Neuronal stem cell (in vitro differentiated cells): ENCODE data around the gene PEX11G.

ENCODE experiments used
- DNase-seq: peaks from one replicate; pipeline ENCODE4 v3.0.0-alpha.2; 2013; ENCODE audit warnings: low spot score
- H2AFZ ChIP-seq: one replicate; pipeline ENCODE4 v1.6.1; 2013; ENCODE audit warnings: mild to moderate bottlenecking, low read length, inconsistent platforms
- H2AK5ac ChIP-seq: 2 replicates; pipeline ENCODE4 v1.6.1; 2013; ENCODE audit warnings: low read depth, mild to moderate bottlenecking, inconsistent platforms, low read length, moderate library complexity, mixed read lengths
- H2BK120ac ChIP-seq: 2 replicates; pipeline ENCODE4 v1.6.1; 2013; ENCODE audit warnings: low read depth, mild to moderate bottlenecking, inconsistent platforms, low read length, moderate library complexity, mixed read lengths
- H2BK12ac ChIP-seq: one replicate; pipeline ENCODE4 v1.6.1; 2013; ENCODE audit warnings: low read length, inconsistent platforms
- H2BK15ac ChIP-seq: 2 replicates; pipeline ENCODE4 v1.6.1; 2013; ENCODE audit warnings: mild to moderate bottlenecking, low read length, inconsistent platforms, mixed read lengths
- H2BK5ac ChIP-seq: one replicate; pipeline ENCODE4 v1.6.1; 2013; ENCODE audit warnings: inconsistent platforms, mild to moderate bottlenecking, low read length, moderate library complexity
- H3K14ac ChIP-seq: one replicate; pipeline ENCODE4 v1.6.1; 2013; ENCODE audit warnings: low read length, inconsistent platforms
- H3K18ac ChIP-seq: 2 replicates; pipeline ENCODE4 v1.6.1; 2013; ENCODE audit warnings: low read length, inconsistent platforms
- H3K23ac ChIP-seq: 2 replicates; pipeline ENCODE4 v1.6.1; 2013; ENCODE audit warnings: low read depth, mild to moderate bottlenecking, mixed read lengths, low read length, inconsistent platforms; ENCODE audit not compliant: poor library complexity
- H3K27ac ChIP-seq: replicated peaks from 3 replicates; pipeline ENCODE4 v1.5.1; 2013; ENCODE audit warnings: low read length, inconsistent platforms
- H3K27me3 ChIP-seq, 3 experiments: 2 replicates each; pipeline ENCODE4 v1.6.1; 2013; ENCODE audit warnings: low read length in 3 of 3, mild to moderate bottlenecking in 2 of 3, inconsistent platforms in 1 of 3, low read depth in 1 of 3, mixed read lengths in 1 of 3, moderate library complexity in 1 of 3; ENCODE audit not compliant: control insufficient read depth in 3 of 3, insufficient read depth in 3 of 3
- H3K36me3 ChIP-seq, 2 donors: replicated peaks in 1 of 2; 2 replicates each; pipeline ENCODE4 v1.6.1; 2013; ENCODE audit warnings: low read length in 2 of 2; ENCODE audit not compliant: control insufficient read depth in 2 of 2, insufficient read depth in 2 of 2
- H3K4ac ChIP-seq: 2 replicates; pipeline ENCODE4 v1.6.1; 2013; ENCODE audit warnings: inconsistent platforms, mild to moderate bottlenecking, low read length, moderate library complexity
- H3K4me1 ChIP-seq, 2 donors: 1 replicate in 1 of 2; 2 replicates in 1 of 2; pipeline ENCODE4 v1.6.1; 2013; ENCODE audit warnings: low read length in 2 of 2, low read depth in 1 of 2; ENCODE audit not compliant: control insufficient read depth in 2 of 2, insufficient read depth in 1 of 2
- H3K4me2 ChIP-seq: one replicate; pipeline ENCODE4 v1.6.1; 2013; ENCODE audit warnings: mild to moderate bottlenecking, low read length, inconsistent platforms; ENCODE audit not compliant: insufficient read depth, poor library complexity, severe bottlenecking
- H3K4me3 ChIP-seq, 2 donors: 2 replicates each; pipeline ENCODE4 v1.5.1; 2013; ENCODE audit warnings: low read length in 2 of 2, mild to moderate bottlenecking in 2 of 2, inconsistent platforms in 1 of 2, moderate library complexity in 1 of 2
- H3K79me1 ChIP-seq: one replicate; pipeline ENCODE4 v1.6.1; 2013; ENCODE audit warnings: low read depth, mild to moderate bottlenecking, inconsistent platforms, low read length, moderate library complexity
- H3K9ac ChIP-seq: one replicate; pipeline ENCODE4 v1.6.1; 2013; ENCODE audit warnings: mild to moderate bottlenecking, low read depth, low read length, inconsistent platforms; ENCODE audit not compliant: poor library complexity
- H3K9me3 ChIP-seq, 2 donors: replicated peaks in 1 of 2; 2 replicates each; pipeline versions ENCODE3 to v1.6.1; 2013; ENCODE audit warnings: low read length in 2 of 2, mild to moderate bottlenecking in 2 of 2, inconsistent platforms in 1 of 2, low read depth in 1 of 2, mixed read lengths in 1 of 2, moderate library complexity in 1 of 2; ENCODE audit not compliant: control insufficient read depth in 2 of 2, insufficient read depth in 1 of 2
- H4K8ac ChIP-seq: one replicate; pipeline ENCODE4 v1.6.1; 2013; ENCODE audit warnings: low read depth, mild to moderate bottlenecking, inconsistent platforms, low read length, moderate library complexity
- H4K91ac ChIP-seq: one replicate; pipeline ENCODE4 v1.6.1; 2013; ENCODE audit warnings: low read length, low read depth, mild to moderate bottlenecking, inconsistent platforms; ENCODE audit not compliant: poor library complexity
- WGBS, 2 donors: extraction: QIAGEN DNeasy Blood & Tissue Kit; methylation state at CpG; one replicate each; pipeline ENCODE4 v1.1.7; 2013; ENCODE audit warnings: missing lambda C conversion rate in 2 of 2, mixed read lengths in 1 of 2; ENCODE audit not compliant: insufficient read length in 2 of 2, insufficient replicate concordance in 1 of 2; ENCODE audit errors: extremely low coverage in 2 of 2; 5-methylcytosine and 5-hydroxymethylcytosine counted together

PEX11G gene

DNA sequence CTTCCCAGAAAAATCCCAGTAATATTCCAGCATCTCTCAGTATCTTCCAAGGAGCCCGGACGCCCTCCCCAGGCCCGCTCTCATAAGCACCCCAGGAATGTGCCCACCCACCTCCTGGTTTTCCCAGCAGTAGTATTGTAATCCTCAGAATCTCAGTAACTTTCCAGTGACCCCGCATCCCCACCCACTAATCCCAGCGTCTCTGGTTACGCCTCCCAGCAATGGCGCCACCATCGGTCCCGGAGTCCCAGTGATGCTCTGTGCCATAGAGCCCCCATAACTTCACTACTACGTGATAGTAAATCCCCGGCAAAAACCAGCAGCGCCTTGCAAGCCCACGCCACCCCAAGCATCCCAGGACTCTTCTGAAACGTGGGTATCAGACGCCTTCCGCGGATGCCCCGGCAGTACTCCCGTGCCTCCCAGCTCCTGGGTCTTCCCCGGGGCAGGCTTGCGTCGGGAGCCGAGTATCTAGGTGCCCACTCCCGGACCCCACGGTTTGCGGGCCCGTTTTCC lies 45.8 kb upstream of the PEX11G start:
- peak; percentile 83 for DNase-seq
- Histone ChIP-seq H2BK120ac (no peak overlapping the region), H2BK15ac (peak overlapping the region; percentile 91), H4K8ac (no peak overlapping the region), H3K9ac (peak overlapping the region; percentile 92), H3K79me1 (peaks cover 3% of the 10 kb centered on the region), H3K23ac (peak overlapping the region; percentile 95), H3K4me1 (peaks cover 3 to 8% of the 10 kb centered on the region in 2 donors), H4K91ac (no peak overlapping the region), H2BK12ac (peak overlapping the region; percentile 73), H3K18ac (peak overlapping the region; percentile 86), H3K27me3 (no peaks in the 10 kb centered on the region), H3K27ac (peak overlapping the region; percentile 97), H2BK5ac (peak overlapping the region; percentile 98), H3K4me3 (peak overlapping the region; percentile 89 to 100), H3K4ac (no peak overlapping the region), H3K14ac (peak overlapping the region; percentile 21), H2AK5ac (peak overlapping the region; percentile 90), H3K9me3 (no peaks in the 10 kb centered on the region), H3K36me3 (peaks cover 11 to 15% of the 10 kb centered on the region in 2 donors), H3K4me2 (peak overlapping the region; percentile 76), H2AFZ (peak overlapping the region; percentile 97)
- no CpG with 5 or more reads among the region's 27 CpGs for WGBS, 2 donors

DNA sequence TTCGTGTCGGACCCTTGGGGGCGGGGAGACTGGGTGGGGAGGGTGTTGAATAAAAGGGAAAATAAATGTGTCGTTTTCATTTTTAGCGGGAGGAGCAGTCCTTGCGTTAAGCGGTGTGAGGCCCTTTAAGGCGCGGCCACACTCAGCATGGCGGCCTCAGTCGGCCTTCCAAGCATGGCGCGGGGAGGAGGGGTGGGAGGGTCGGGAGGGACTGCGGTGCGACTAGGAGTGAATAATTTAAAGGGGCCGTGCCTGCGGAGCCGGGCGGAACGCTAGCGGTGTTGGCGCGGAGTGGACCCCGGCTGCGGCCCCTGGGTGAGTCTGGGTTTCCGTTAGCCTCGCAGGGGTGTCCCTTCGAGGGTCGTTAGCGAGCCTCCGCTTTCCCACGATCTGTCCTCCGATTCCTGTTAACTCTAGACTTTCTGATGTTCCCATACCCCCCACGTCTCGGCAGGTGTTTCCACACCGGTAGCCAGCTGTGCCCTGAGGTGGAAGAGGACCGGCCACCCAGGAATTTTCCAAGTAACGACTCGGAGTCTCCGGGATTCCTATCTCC lies 45.2 kb upstream of the PEX11G start:
- peak overlapping the region; percentile 98 for H2AFZ ChIP-seq
- peak overlapping the region; percentile 89 to 100 for H3K4me3 ChIP-seq
- H3K27me3 ChIP-seq: no peaks in the 10 kb centered on the region
- peak overlapping the region; percentile 89 for H2BK15ac ChIP-seq
- H3K79me1 ChIP-seq: peaks cover 3% of the 10 kb centered on the region
- H3K18ac ChIP-seq: peak overlapping the region; percentile 95
- H3K4ac ChIP-seq: no peak overlapping the region
- H2BK5ac ChIP-seq: peak overlapping the region; percentile 98
- peak overlapping the region; percentile 95 for H3K9ac ChIP-seq
- DNase-seq: peak; percentile 78
- H3K14ac ChIP-seq: no peak overlapping the region
- H3K4me1 ChIP-seq: peaks cover 3 to 8% of the 10 kb centered on the region in 2 donors
- peak overlapping the region; percentile 97 for H3K27ac ChIP-seq
- H3K23ac ChIP-seq: peak overlapping the region; percentile 65
- no peak overlapping the region for H4K8ac ChIP-seq
- no peak overlapping the region for H2BK12ac ChIP-seq
- WGBS, 2 donors: no CpG with 5 or more reads among the region's 41 CpGs
- peak overlapping the region; percentile 76 for H3K4me2 ChIP-seq
- H3K36me3 ChIP-seq: peaks cover 13 to 17% of the 10 kb centered on the region in 2 donors
- no peak overlapping the region for H4K91ac ChIP-seq
- H2BK120ac ChIP-seq: peak overlapping the region; percentile 94
- H2AK5ac ChIP-seq: no peak overlapping the region
- H3K9me3 ChIP-seq: no peaks in the 10 kb centered on the region

DNA sequence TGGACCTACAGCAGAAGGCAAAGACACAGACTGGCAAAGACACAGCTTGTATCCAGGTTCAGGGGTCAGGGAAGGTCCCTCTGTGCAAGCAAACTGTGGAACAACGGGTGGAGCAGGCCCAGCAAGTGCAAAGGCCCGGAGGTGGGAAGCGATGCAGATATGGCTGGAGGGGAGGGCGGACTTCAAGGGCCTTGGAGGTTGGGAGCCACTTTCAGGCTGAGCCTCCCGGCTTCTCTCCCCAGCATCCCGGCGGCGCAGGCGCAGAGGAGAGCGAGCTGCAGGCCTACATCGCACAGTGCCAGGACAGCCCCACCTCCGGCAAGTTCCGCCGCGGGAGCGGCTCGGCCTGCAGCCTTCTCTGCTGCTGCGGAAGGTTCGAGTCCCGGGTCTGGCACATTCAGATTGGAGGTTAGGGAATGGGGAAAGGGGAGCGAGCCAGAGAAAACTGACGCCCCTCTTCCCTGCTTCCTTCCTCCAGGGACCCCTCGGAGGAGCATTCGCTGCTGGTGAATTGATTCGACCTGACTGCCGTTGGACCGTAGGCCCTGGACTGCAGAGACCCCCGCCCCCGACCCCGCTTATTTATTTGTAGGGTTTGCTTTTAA lies 44.5 kb upstream of the PEX11G start:
- H3K14ac ChIP-seq: peak overlapping the region; percentile 31
- peak overlapping the region; percentile 56 for H3K4ac ChIP-seq
- peak overlapping the region; percentile 74 for H3K9ac ChIP-seq
- no peaks in the 10 kb centered on the region for H3K27me3 ChIP-seq
- peaks cover 3 to 8% of the 10 kb centered on the region in 2 donors for H3K4me1 ChIP-seq
- peak overlapping the region; percentile 94 for H2AK5ac ChIP-seq
- H3K4me2 ChIP-seq: peak overlapping the region; percentile 72
- H3K9me3 ChIP-seq: no peaks in the 10 kb centered on the region
- peaks cover 3% of the 10 kb centered on the region for H3K79me1 ChIP-seq
- peak overlapping the region; percentile 98 for H2AFZ ChIP-seq
- H2BK120ac ChIP-seq: no peak overlapping the region
- peak overlapping the region; percentile 93 for H2BK5ac ChIP-seq
- no peak overlapping the region for H3K23ac ChIP-seq
- peak overlapping the region; percentile 33 to 89 for H3K4me3 ChIP-seq
- peak overlapping the region; percentile 42 for H2BK15ac ChIP-seq
- no peak for DNase-seq
- peak overlapping the region; percentile 87 for H3K18ac ChIP-seq
- peak overlapping the region; percentile 77 for H2BK12ac ChIP-seq
- no CpG with 5 or more reads among the region's 30 CpGs for WGBS, 2 donors
- peak overlapping the region; percentile 44 for H4K91ac ChIP-seq
- H3K27ac ChIP-seq: no peak overlapping the region
- H3K36me3 ChIP-seq: peaks cover 14 to 16% of the 10 kb centered on the region in 2 donors
- no peak overlapping the region for H4K8ac ChIP-seq
